Transverse colon (tissue), 4 donors: Measurements from ENCODE around the gene ATP5PF. TPM values are rescaled to one million over a fixed set of nuclear protein-coding genes. Genes with fewer than 3 reads are reported as not detected.

Source experiments
- DNase-seq: peaks from one replicate; pipeline ENCODE4 v3.0.0-alpha.2; 2019
- H3K27ac ChIP-seq, 4 donors: fragments of 200-600 bp; sonication (generic); 2 replicates each; pipeline ENCODE4 v1.5.1; 2016 to 2018; ENCODE audit warnings: inconsistent platforms in 4 of 4
- H3K27me3 ChIP-seq: fragments of 200-600 bp; sonication (generic); 2 replicates; pipeline ENCODE4 v1.5.1; 2017; ENCODE audit warnings: inconsistent platforms
- H3K36me3 ChIP-seq, 4 donors: fragments of 200-600 bp; sonication (generic); 2 replicates each; pipeline ENCODE4 v1.5.1; 2017 to 2019; ENCODE audit warnings: inconsistent platforms in 4 of 4
- H3K4me1 ChIP-seq, 4 donors: fragments of 200-600 bp; sonication (generic); 2 replicates each; pipeline ENCODE4 v1.5.1; 2017 to 2020; ENCODE audit warnings: inconsistent platforms in 4 of 4
- H3K4me3 ChIP-seq, 4 donors: fragments of 200-600 bp; sonication (generic); 1 replicate in 1 of 4; 2 replicates in 3 of 4; pipeline versions ENCODE4 v1.5.1 to v1.6.1; 2017 to 2019; ENCODE audit warnings: inconsistent platforms in 4 of 4
- H3K9me3 ChIP-seq, 2 donors: fragments of 200-600 bp; sonication (generic); 2 replicates each; pipeline ENCODE4 v1.5.1; 2017 to 2019; ENCODE audit warnings: inconsistent platforms in 2 of 2
- CTCF ChIP-seq, 5 experiments: fragments of 200-600 bp in 3 of 5; fragments of 450-650 bp in 2 of 5; sonication (generic) in 3 of 5; IDR thresholded peaks; 1 replicate in 2 of 5; 2 replicates in 3 of 5; pipeline ENCODE4 v1.5.1; 2016 to 2017; ENCODE audit warnings: antibody characterized with exemption in 5 of 5, inconsistent platforms in 3 of 5, mild to moderate bottlenecking in 2 of 5, moderate library complexity in 1 of 5
- EP300 ChIP-seq: sonication (generic); formaldehyde crosslinking; IDR thresholded peaks from one replicate; pipeline ENCODE4 v1.6.1; 2017; ENCODE audit warnings: antibody characterized with exemption, low read depth
- POLR2A ChIP-seq: fragments of 450-650 bp; IDR thresholded peaks from one replicate; pipeline ENCODE4 v1.6.1; 2016; ENCODE audit warnings: antibody characterized with exemption, mild to moderate bottlenecking, moderate library complexity
- POLR2AphosphoS5 ChIP-seq, 3 donors: sonication (generic); formaldehyde crosslinking; IDR thresholded peaks; one replicate each; pipeline ENCODE4 v1.6.1; 2016; ENCODE audit warnings: antibody characterized with exemption in 3 of 3
- WGBS, 2 donors: methylation state at CpG; one replicate each; pipeline ENCODE4 v1.1.5; 2018; ENCODE audit warnings: low coverage in 1 of 2; 5-methylcytosine and 5-hydroxymethylcytosine counted together
- in situ Hi-C, 4 donors: fragments of 200-750 bp; cut with MboI; loops; one replicate each; pipeline versions ENCODE4 v1.15.0 to v1.15.1; 2017; ENCODE audit warnings: low sequenced_read_pairs in 3 of 4, low pct_ligation_motif_present in 1 of 4, low pct_unique_long_range_greater_than_20kb in 1 of 4
- intact Hi-C: fragments of 100-400 bp; cut with DNase I; formaldehyde crosslinking; loops from one replicate; pipeline ENCODE4 v1.15.1; 2023; ENCODE audit warnings: low total_unique reads
- total RNA-seq, 4 donors: library from RNA; depleted of rRNA; stranded (reverse); fragments of >200 nt; gene quantifications; one replicate each; pipeline ENCODE4 v1.1.0, GENCODE V29; 2016

Gene ATP5PF
- total RNA-seq, 4 donors from 2014 or later: 56.9 to 147 (median 78.4) TPM

GRCh38 chr21:25710550-25710949 lies 24.2 kb downstream of the ATP5PF start:
- no peaks in the 10 kb centered on the region for H3K36me3 ChIP-seq
- no peaks in the 10 kb centered on the region for H3K27me3 ChIP-seq
- no peaks in the 10 kb centered on the region for H3K4me1 ChIP-seq
- intact Hi-C loops (no loop called here), in situ Hi-C loops (loop anchor here in 1 of 4 donors (25.0 kb wide), 1 partner anchor 98 kb away; the partner anchor contains the start of gene MRPL39)
- H3K9me3 ChIP-seq: no peaks in the 10 kb centered on the region
- TF ChIP-seq CTCF (IDR thresholded peaks at IDR 0.05): no peak
- no peak for TF ChIP-seq POLR2A
- TF ChIP-seq EP300: no peak
- no peak for TF ChIP-seq POLR2AphosphoS5 (IDR thresholded peaks at IDR 0.05)
- no peak for DNase-seq
- no peak overlapping the region for H3K4me3 ChIP-seq
- WGBS, 2 donors: 78 to 85% methylated on average over 3 to 5 of the region's 5 CpGs
- H3K27ac ChIP-seq: no peak overlapping the region

- no peak for DNase-seq
- TF ChIP-seq POLR2A (no peak), POLR2AphosphoS5 (IDR thresholded peaks at IDR 0.05) (no peak), EP300 (no peak), CTCF (IDR thresholded peaks at IDR 0.05) (no peak)
- WGBS, 2 donors: 89 to 91% methylated on average over 5 of the region's 5 CpGs
- in situ Hi-C loops (loop anchor here (5.0 to 25.0 kb wide), 4 partner anchors 85 to 105 kb away; partner anchors contain the start of gene MRPL39 (in 3 of the 4)), intact Hi-C loops (loop anchor here (2.0 kb wide), 1 partner anchor 101 kb away; no protein-coding TSS in a partner anchor)
- Histone ChIP-seq H3K9me3 (no peaks in the 10 kb centered on the region), H3K4me3 (no peak overlapping the region), H3K36me3 (no peaks in the 10 kb centered on the region), H3K4me1 (no peaks in the 10 kb centered on the region), H3K27me3 (no peaks in the 10 kb centered on the region), H3K27ac (no peak overlapping the region)
Measured at GRCh38 chr21:25709684-25710265, 24.9 kb downstream of the ATP5PF start.

- Histone ChIP-seq H3K4me1 (no peaks in the 10 kb centered on the region), H3K9me3 (no peaks in the 10 kb centered on the region), H3K27ac (no peak overlapping the region), H3K4me3 (no peak overlapping the region), H3K36me3 (no peaks in the 10 kb centered on the region), H3K27me3 (no peaks in the 10 kb centered on the region)
- TF ChIP-seq POLR2AphosphoS5 (IDR thresholded peaks at IDR 0.05): no peak
- TF ChIP-seq POLR2A: no peak
- peak; percentile 71 to 84 (median 78) for TF ChIP-seq CTCF (IDR thresholded peaks at IDR 0.05)
- in situ Hi-C loops: loop anchor here (5.0 to 25.0 kb wide), 4 partner anchors 84 to 104 kb away; partner anchors contain the start of gene MRPL39 (in 3 of the 4)
- WGBS, 2 donors: 49 to 58% methylated on average over 3 to 7 of the region's 7 CpGs
- DNase-seq: peak; percentile 21
- intact Hi-C loops: loop anchor here (2.0 kb wide), 1 partner anchor 100 kb away; no protein-coding TSS in a partner anchor
Measured at GRCh38 chr21:25708467-25709065, 26.1 kb downstream of the ATP5PF start.

GRCh38 chr21:25701529-25701928 lies 33.2 kb downstream of the ATP5PF start:
- Histone ChIP-seq H3K27ac (no peak overlapping the region), H3K4me3 (no peak overlapping the region), H3K27me3 (no peaks in the 10 kb centered on the region), H3K36me3 (no peaks in the 10 kb centered on the region), H3K4me1 (no peaks in the 10 kb centered on the region), H3K9me3 (no peaks in the 10 kb centered on the region)
- 57% methylated on average over 4 of the region's 4 CpGs for WGBS, 2 donors
- intact Hi-C loops: no loop called here
- TF ChIP-seq POLR2A (no peak), CTCF (IDR thresholded peaks at IDR 0.05) (no peak), EP300 (no peak), POLR2AphosphoS5 (IDR thresholded peaks at IDR 0.05) (no peak)
- in situ Hi-C loops: loop anchor here in 3 of 4 donors (10.0 to 25.0 kb wide), 3 partner anchors 77 to 97 kb away; partner anchors contain the start of gene MRPL39 (in 2 of the 3)
- no peak for DNase-seq
